Measurements from ENCODE around the gene CPNE2.
A peak's percentile ranks its signal among the peaks of the same experiment; 100 is the strongest.

The CPNE2 gene

GRCh38 chr16:57184113-57184512 lies 91.7 kb downstream of the CPNE2 start:
- TF ChIP-seq, protein P1, sequence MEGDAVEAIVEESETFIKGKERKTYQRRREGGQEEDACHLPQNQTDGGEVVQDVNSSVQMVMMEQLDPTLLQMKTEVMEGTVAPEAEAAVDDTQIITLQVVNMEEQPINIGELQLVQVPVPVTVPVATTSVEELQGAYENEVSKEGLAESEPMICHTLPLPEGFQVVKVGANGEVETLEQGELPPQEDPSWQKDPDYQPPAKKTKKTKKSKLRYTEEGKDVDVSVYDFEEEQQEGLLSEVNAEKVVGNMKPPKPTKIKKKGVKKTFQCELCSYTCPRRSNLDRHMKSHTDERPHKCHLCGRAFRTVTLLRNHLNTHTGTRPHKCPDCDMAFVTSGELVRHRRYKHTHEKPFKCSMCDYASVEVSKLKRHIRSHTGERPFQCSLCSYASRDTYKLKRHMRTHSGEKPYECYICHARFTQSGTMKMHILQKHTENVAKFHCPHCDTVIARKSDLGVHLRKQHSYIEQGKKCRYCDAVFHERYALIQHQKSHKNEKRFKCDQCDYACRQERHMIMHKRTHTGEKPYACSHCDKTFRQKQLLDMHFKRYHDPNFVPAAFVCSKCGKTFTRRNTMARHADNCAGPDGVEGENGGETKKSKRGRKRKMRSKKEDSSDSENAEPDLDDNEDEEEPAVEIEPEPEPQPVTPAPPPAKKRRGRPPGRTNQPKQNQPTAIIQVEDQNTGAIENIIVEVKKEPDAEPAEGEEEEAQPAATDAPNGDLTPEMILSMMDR (conservative IDR thresholded peaks at IDR 0.05), result no peak
- TF ChIP-seq ZFX (IDR thresholded peaks at IDR 0.05), result no peak
- no peak overlapping the region for H3K27ac ChIP-seq

- peak overlapping the region; percentile 94 for H3K27ac ChIP-seq
- no peak for TF ChIP-seq ZFX (IDR thresholded peaks at IDR 0.05)
- TF ChIP-seq, protein P1 (conservative IDR thresholded peaks at IDR 0.05), result no peak
Measured at GRCh38 chr16:57184887-57185445, 92.6 kb downstream of the CPNE2 start.

DNA sequence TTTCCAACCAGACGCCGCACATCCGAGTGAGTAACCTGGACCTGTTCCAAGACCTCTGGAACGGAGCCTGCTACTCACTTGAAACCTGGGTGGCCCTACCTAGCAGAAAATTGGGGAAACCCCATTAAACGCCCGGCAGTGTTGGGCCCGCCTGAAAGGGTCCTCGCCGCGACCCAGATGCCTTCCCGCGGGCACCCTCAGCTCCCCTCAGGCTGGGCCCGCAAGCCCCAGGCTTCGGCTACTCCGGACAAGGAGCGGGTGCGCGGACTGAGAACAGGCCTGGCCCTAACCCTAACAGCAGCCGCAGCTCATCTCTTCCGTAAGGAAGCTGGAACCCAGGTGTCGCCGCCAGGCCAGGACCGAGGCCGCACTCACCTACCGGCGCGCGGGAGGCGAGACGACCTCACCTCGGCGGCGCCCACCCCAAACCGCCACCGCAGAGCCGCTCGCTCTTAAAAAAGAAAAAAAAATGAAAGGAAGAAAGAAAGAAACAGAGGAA lies 93.1 kb downstream of the CPNE2 start:
- peak overlapping the region; percentile 94 for H3K27ac ChIP-seq
- TF ChIP-seq ZFX (IDR thresholded peaks at IDR 0.05), result peak; percentile 88
- TF ChIP-seq, protein P1 (conservative IDR thresholded peaks at IDR 0.05), result no peak

DNA sequence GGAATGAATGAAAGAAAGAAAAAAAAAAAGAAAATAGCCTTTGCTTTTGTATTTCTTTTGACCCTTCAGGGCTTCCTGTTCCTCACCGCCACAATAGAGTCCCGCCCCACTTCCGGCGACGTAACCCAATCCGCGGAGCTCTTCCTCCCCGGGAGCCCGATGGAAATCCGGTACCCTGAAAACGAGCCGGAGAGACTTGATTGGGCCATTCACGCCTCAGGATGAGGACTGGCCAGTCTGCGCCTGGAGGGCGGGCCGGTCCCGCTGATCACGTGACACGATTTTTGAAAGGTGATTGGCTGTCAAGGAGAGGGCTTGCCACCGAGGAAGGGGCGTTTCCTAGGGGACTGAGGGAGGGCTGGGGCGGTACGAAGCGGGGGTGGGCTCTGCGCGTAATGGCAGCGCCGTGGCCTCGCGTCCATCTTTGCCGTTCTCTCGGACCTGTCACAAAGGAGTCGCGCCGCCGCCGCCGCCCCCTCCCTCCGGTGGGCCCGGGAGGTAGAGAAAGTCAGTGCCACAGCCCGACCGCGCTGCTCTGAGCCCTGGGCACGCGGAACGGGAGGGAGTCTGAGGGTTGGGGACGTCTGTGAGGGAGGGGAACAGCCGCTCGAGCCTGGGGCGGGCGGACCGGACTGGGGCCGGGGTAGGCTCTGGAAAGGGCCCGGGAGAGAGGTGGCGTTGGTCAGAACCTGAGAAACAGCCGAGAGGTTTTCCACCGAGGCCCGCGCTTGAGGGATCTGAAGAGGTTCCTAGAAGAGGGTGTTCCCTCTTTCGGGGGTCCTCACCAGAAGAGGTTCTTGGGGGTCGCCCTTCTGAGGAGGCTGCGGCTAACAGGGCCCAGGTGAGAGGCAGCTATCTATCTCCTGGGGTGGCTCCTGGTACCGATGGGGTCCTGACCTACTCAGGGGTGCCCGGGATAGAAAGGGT lies 93.8 kb downstream of the CPNE2 start, which contains the start of the genes PSME3IP1 and RSPRY1:
Gene PSME3IP1 (minus strand): TSS at position 95 of the 927 bp plus-strand sequence. CDS start 12,185 bp downstream, outside the sequence.
Gene RSPRY1 (plus strand): TSS at position 385 of the 927 bp plus-strand sequence. CDS start 18,330 bp downstream, outside the sequence.
- peak within 1 kb of the TSS; percentile 94 for H3K27ac ChIP-seq
- TF ChIP-seq ZFX (IDR thresholded peaks at IDR 0.05), result no peak
- TF ChIP-seq, protein P1 (conservative IDR thresholded peaks at IDR 0.05), result no peak

GRCh38 chr16:57186872-57187854 lies 94.8 kb downstream of the CPNE2 start:
- TF ChIP-seq, protein P1 (conservative IDR thresholded peaks at IDR 0.05), result no peak
- TF ChIP-seq ZFX (IDR thresholded peaks at IDR 0.05), result no peak
- peak overlapping the region; percentile 94 for H3K27ac ChIP-seq

DNA sequence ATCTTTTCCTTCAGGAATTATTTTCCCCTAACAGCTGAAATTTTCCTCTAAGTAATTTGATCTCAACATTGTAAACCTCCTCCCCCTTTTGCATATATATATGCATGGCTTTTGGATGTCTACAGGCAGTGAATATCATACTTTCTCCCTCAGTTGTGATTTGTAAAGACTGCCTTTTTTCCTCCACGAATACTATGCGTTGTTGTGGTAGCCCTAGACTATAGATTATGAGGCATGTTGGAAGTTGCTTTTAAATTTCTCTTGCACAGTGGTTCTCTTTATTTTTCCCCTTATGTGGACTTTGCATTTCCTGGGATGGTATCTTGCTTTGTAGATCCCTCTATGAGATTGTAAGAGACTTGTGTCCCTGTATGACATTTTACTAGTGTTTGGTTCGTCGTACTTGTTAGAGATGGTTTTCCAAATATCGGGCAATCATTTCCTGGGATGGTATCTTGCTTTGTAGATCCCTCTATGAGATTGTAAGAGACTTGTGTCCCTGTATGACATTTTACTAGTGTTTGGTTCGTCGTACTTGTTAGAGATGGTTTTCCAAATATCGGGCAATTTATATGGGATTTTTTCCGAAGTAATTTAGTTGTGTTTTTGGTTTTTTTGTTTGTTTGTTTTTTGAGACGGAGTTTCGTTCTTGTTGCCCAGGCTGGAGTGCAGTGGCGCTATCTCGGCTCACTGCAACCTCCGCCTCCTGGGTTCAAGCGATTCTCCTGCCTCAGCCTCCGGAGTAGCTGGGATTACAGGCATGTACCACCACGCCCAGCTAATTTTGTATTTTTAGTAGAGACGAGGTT lies 95.7 kb downstream of the CPNE2 start:
- peak overlapping the region; percentile 60 for H3K27ac ChIP-seq
